Aorta (tissue), 5 donors: Measurements from ENCODE around the gene AKR7A3. TPM values are rescaled to one million over a fixed set of nuclear protein-coding genes. Genes with fewer than 3 reads are reported as not detected.
"Not testable (repeated sequence)": the region's sequence is repeated elsewhere in the genome, so short reads cannot be mapped to it uniquely, and the experiment has no call there.

Experiments used
- ATAC-seq: fragments of 200-7000 bp; cut with Tn5 transposase; one replicate; pipeline ENCODE4 v1.9.1; 2022; ENCODE audit warnings: moderate library complexity; ENCODE audit not compliant: low FRiP score
- DNase-seq, 2 donors: peaks; one replicate each; pipeline ENCODE4 v3.0.0-alpha.2; 2020
- H3K27ac ChIP-seq, 2 donors: one replicate each; pipeline ENCODE4 v1.5.1; 2013; ENCODE audit warnings: low read length in 2 of 2, mild to moderate bottlenecking in 2 of 2, moderate library complexity in 2 of 2, control low read depth in 1 of 2, inconsistent platforms in 1 of 2, low read depth in 1 of 2
- H3K27me3 ChIP-seq, 2 donors: one replicate each; pipeline ENCODE4 v1.6.1; 2013; ENCODE audit warnings: control low read depth in 1 of 2, low read length in 1 of 2, mild to moderate bottlenecking in 1 of 2, moderate library complexity in 1 of 2; ENCODE audit not compliant: insufficient read depth in 2 of 2, control insufficient read depth in 1 of 2
- H3K36me3 ChIP-seq, 2 donors: one replicate each; pipeline ENCODE4 v1.6.1; 2013; ENCODE audit warnings: control low read depth in 1 of 2, low read length in 1 of 2, mild to moderate bottlenecking in 1 of 2; ENCODE audit not compliant: insufficient read depth in 2 of 2, control insufficient read depth in 1 of 2
- H3K4me1 ChIP-seq, 2 donors: one replicate each; pipeline ENCODE4 v1.6.1; 2013; ENCODE audit warnings: low read length in 2 of 2, control low read depth in 1 of 2, mild to moderate bottlenecking in 1 of 2, moderate library complexity in 1 of 2; ENCODE audit not compliant: insufficient read depth in 2 of 2, control insufficient read depth in 1 of 2
- H3K4me3 ChIP-seq, 2 donors: one replicate each; pipeline ENCODE4 v1.5.1; 2013; ENCODE audit warnings: low read length in 2 of 2, control low read depth in 1 of 2, mild to moderate bottlenecking in 1 of 2
- H3K9me3 ChIP-seq: one replicate; pipeline ENCODE4 v1.6.1; 2013; ENCODE audit warnings: mild to moderate bottlenecking, low read length; ENCODE audit not compliant: control insufficient read depth
- WGBS, 2 donors: extraction: QIAGEN DNeasy Blood & Tissue Kit; methylation state at CpG; one replicate each; pipeline ENCODE4 v1.1.7; 2013; 5-methylcytosine and 5-hydroxymethylcytosine counted together
- intact Hi-C, 2 donors: fragments of 100-400 bp; cut with DNase I; formaldehyde crosslinking; loops; one replicate each; pipeline versions ENCODE4 v1.14.2 to v1.15.0; 2022
- polyA plus RNA-seq, 2 donors: library from polyadenylated mRNA; stranded (reverse); fragments of 200-250 nt; gene quantifications; one replicate each; pipeline ENCODE4 v1.2.3, GENCODE V29; 2013
- total RNA-seq, 2 donors: library from RNA; stranded (reverse); fragmentation: NEBNext Ultra II Directional; extraction: Animal tissue kit (Norgen Biotek cat#: 25700); gene quantifications; one replicate each; pipeline ENCODE4 v1.2.1, GENCODE V29; 2021
- donor health status: healthy with polysubstance abuse.
- donor health status: Bipolar disorder and iron deficiency.
- donor health status: DM: no; HTN: no; CAD: no.
- donor health status: DM: no; HTN: no; CAD: no.
- donor health status: DM: yes; HTN: yes; CAD: no.

The AKR7A3 gene
- total and polyA plus RNA-seq, 4 donors: 1.2 to 99.8 (median 2.1) TPM

DNA sequence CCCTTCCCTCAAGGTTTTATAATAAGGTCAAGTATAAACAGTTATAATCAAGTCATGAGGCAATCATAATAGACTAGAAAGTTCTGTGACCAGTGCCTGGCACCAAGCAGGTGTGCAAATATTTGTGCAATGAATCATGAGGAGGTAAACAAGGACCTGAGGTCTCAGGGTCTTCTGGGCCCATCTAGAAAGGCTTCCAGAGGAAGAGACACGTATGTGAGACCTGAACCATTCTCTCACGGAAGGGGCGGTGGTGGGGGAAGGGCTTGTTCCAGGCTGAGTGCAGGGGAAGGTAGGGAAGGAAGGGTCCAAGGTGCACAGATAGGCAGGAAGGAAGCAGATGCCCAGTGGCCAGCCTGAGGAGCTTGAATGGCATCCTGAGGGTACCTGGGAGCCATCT, 3.2 kb downstream of the AKR7A3 start:
- DNase-seq, H3K27me3 ChIP-seq, ATAC-seq, intact Hi-C loops, H3K4me1 ChIP-seq, H3K9me3 ChIP-seq, H3K27ac ChIP-seq, H3K36me3 ChIP-seq, H3K4me3 ChIP-seq: not testable (repeated sequence)
- WGBS, 2 donors: 93 to 96% methylated on average over 3 of the region's 3 CpGs

DNA sequence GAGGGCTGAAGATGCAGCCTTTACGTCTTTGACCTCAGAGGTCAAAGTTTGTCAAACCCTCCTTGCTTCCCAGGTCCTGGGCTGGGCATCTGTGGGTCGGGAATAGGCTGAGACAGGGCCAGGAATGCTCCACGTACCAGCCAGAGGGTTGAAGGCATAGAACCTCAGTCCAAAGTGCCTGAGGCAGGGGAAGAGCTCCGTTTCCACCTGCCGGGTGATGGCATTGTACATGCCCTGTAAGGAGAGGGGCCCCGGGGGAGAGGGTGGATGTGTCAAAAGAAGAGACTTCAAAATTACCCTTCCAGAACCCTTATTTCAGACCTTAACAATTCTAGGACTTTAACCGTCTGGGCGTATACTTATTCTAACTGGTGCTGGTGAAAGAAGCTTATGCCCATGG, 3.7 kb downstream of the AKR7A3 start:
- Histone ChIP-seq H3K9me3 (no peaks in the 10 kb centered on the region), H3K4me3 (no peak overlapping the region), H3K4me1 (no peaks in the 10 kb centered on the region), H3K27me3 (no peaks in the 10 kb centered on the region), H3K27ac (no peak overlapping the region), H3K36me3 (no peaks in the 10 kb centered on the region)
- intact Hi-C loops: no loop called here
- WGBS, 2 donors: 85 to 88% methylated on average over 8 of the region's 8 CpGs
- ATAC-seq: no peak
- DNase-seq: no peak

DNA sequence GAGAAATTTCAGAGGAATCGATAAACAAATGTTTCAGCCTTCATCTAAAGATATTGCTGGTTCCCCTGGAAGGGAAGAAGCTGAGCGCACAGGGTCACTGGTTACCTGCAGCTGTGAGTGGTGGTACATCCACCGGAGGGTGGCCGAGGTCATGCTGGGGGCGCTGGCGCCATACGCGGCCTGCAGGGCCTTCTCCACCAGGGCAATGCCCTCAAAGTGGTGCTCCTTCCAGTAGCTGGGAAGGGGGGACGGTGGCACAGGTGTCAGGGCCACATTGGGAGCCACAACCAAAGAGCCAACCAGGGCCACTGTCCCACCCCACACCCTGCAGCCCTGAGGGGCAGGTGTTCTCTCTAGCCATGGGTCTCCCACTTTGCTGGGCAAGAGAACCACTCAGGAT, 4.7 kb downstream of the AKR7A3 start:
- Histone ChIP-seq H3K27me3 (no peaks in the 10 kb centered on the region), H3K36me3 (no peaks in the 10 kb centered on the region), H3K4me3 (no peak overlapping the region), H3K9me3 (no peaks in the 10 kb centered on the region), H3K27ac (no peak overlapping the region), H3K4me1 (no peaks in the 10 kb centered on the region)
- intact Hi-C loops: no loop called here
- DNase-seq: no peak
- WGBS, 2 donors: 95% methylated on average over 9 of the region's 9 CpGs
- ATAC-seq: no peak

- WGBS, 2 donors: 93 to 94% methylated on average over 5 of the region's 5 CpGs
- no peak for ATAC-seq
- no peak for DNase-seq
These were observed 13.9 kb downstream of the AKR7A3 start for GRCh38 chr1:19274636-19275035.

GRCh38 chr1:19273844-19274531, 14.6 kb downstream of the AKR7A3 start:
- peak; percentile 57 for ATAC-seq
- H3K4me3 ChIP-seq, intact Hi-C loops: not testable (repeated sequence)

More at GRCh38 chr1:19274636-19275035, 13.9 kb downstream of the AKR7A3 start:
- Histone ChIP-seq H3K27me3 (no peaks in the 10 kb centered on the region), H3K27ac (no peak overlapping the region), H3K4me1 (no peaks in the 10 kb centered on the region), H3K4me3 (no peak overlapping the region), H3K36me3 (no peaks in the 10 kb centered on the region), H3K9me3 (peaks cover 4% of the 10 kb centered on the region)
- intact Hi-C loops: no loop called here

DNA sequence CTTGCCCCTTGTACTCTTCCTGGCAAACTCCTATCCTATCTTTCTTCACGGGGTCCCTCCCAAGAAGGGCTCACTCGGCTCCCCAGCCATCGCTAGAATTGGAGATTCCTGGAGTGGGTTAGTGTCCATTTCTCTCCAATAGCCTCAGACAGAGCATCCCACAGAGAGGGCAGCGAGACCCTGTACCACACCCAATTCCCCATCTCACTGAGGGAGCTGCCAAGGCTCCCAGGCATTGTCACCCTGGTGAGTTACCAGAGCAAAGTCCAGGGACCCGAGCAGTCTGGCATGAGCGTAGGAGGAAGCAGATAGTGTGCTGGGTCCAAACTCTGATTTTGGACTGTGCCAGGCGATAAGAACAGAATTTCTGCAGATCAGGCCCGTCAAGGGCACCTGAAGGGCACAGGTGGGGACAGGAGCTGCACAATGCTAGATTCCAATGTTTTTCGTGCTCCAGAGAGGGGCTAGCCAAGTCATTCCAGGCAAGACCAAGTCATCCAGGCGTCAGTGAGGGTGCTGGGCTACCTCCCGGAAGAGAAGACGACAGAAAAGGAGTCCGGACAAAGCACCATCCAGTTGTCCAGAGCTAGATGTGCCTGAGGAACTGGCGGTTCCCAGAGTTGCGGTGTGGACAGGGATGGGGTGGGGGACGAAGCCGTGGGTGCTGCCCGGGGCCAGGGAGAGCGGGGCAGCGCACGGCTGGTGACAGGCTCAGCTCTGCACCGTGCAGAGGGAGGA, 15.3 kb downstream of the AKR7A3 start:
- H3K9me3 ChIP-seq: peaks cover 4% of the 10 kb centered on the region
- intact Hi-C loops: no loop called here
- H3K4me3 ChIP-seq: no peak overlapping the region
- WGBS, 2 donors: 81 to 83% methylated on average over 22 of the region's 22 CpGs
- H3K27me3 ChIP-seq: no peaks in the 10 kb centered on the region
- no peak for DNase-seq
- no peaks in the 10 kb centered on the region for H3K4me1 ChIP-seq
- no peaks in the 10 kb centered on the region for H3K36me3 ChIP-seq
- no peak overlapping the region for H3K27ac ChIP-seq
- ATAC-seq: no peak

More at GRCh38 chr1:19273844-19274531, 14.6 kb downstream of the AKR7A3 start:
- H3K4me1 ChIP-seq, DNase-seq, H3K9me3 ChIP-seq, H3K27me3 ChIP-seq, H3K36me3 ChIP-seq, H3K27ac ChIP-seq: not testable (repeated sequence)
- 8 to 14% methylated on average over 45 to 60 of the region's 66 CpGs for WGBS, 2 donors

GRCh38 chr1:19272064-19272463, 16.5 kb downstream of the AKR7A3 start:
- no peak for DNase-seq
- intact Hi-C loops: no loop called here

GRCh38 chr1:19270343-19270730, 18.2 kb downstream of the AKR7A3 start:
- WGBS, 2 donors: 88 to 90% methylated on average over 6 of the region's 6 CpGs
- DNase-seq: not testable (repeated sequence)

More at GRCh38 chr1:19272064-19272463, 16.5 kb downstream of the AKR7A3 start:
- ATAC-seq: no peak
- Histone ChIP-seq H3K27me3 (no peaks in the 10 kb centered on the region), H3K4me1 (no peaks in the 10 kb centered on the region), H3K9me3 (peaks cover 4% of the 10 kb centered on the region), H3K27ac (no peak overlapping the region), H3K36me3 (no peaks in the 10 kb centered on the region), H3K4me3 (no peak overlapping the region)

More at GRCh38 chr1:19270343-19270730, 18.2 kb downstream of the AKR7A3 start:
- H3K27ac ChIP-seq, ATAC-seq, H3K27me3 ChIP-seq, H3K4me1 ChIP-seq, H3K36me3 ChIP-seq, intact Hi-C loops, H3K4me3 ChIP-seq, H3K9me3 ChIP-seq: not testable (repeated sequence)
